Naive B cell (primary cell): ENCODE measurements around the gene MRM3. TPM values are rescaled to one million over a fixed set of nuclear protein-coding genes. Genes with fewer than 3 reads are reported as not detected.

Experiments
- ATAC-seq, 2 donors: fragments of 150-1000 bp; cut with Tn5 transposase; 2 replicates each; pipeline ENCODE4 v1.10.0; 2021; ENCODE audit warnings: low read depth in 2 of 2, mild to moderate bottlenecking in 2 of 2, moderate library complexity in 2 of 2
- DNase-seq: peaks from one replicate; pipeline ENCODE4 v3.0.0; 2022
- H3K27ac Mint-ChIP-seq, 6 donors: one replicate each; pipeline ENCODE4 v1.8.0; 2020 to 2022; ENCODE audit warnings: mild to moderate bottlenecking in 6 of 6, mixed read lengths in 6 of 6, moderate library complexity in 5 of 6, inconsistent platforms in 2 of 6
- H3K27me3 Mint-ChIP-seq, 3 donors: one replicate each; pipeline ENCODE4 v1.8.0; 2021 to 2022; ENCODE audit warnings: mixed read lengths in 3 of 3, mild to moderate bottlenecking in 1 of 3
- H3K36me3 Mint-ChIP-seq, 2 donors: one replicate each; pipeline ENCODE4 v1.8.0; 2020 to 2022; ENCODE audit warnings: mixed read lengths in 2 of 2, inconsistent platforms in 1 of 2, mild to moderate bottlenecking in 1 of 2
- H3K4me1 Mint-ChIP-seq, 3 donors: one replicate each; pipeline ENCODE4 v1.8.0; 2020 to 2022; ENCODE audit warnings: mixed read lengths in 3 of 3, inconsistent platforms in 1 of 3, mild to moderate bottlenecking in 1 of 3, moderate library complexity in 1 of 3
- H3K4me3 Mint-ChIP-seq, 8 donors: one replicate each; pipeline ENCODE4 v1.8.0; 2020 to 2022; ENCODE audit warnings: mild to moderate bottlenecking in 8 of 8, mixed read lengths in 8 of 8, moderate library complexity in 8 of 8, inconsistent platforms in 2 of 8
- H3K9me3 Mint-ChIP-seq, 7 donors: one replicate each; pipeline ENCODE4 v1.8.0; 2020 to 2022; ENCODE audit warnings: mixed read lengths in 7 of 7, mild to moderate bottlenecking in 5 of 7, inconsistent platforms in 2 of 7, moderate library complexity in 1 of 7
- polyA plus RNA-seq, 6 donors: library from polyadenylated mRNA; unstranded; fragments of 300-500 nt; fragmentation: Illumina TruSeq; gene quantifications; one replicate each; pipeline ENCODE4 v1.2.3, GENCODE V29; 2021; ENCODE audit warnings: low read depth in 6 of 6

MRM3 gene
- 10 to 100 TPM; 25.2 to 61.9 (median 33.0) TPM for polyA plus RNA-seq

GRCh38 chr17:781805-782731 lies at the start of gene MRM3, which contains the start of gene GLOD4:
TSS of gene MRM3 (plus strand) at chr17:782353. CDS start at chr17:782379, 26 bp downstream.
TSS of gene GLOD4 (minus strand) at chr17:782280. CDS start at chr17:782255, 25 bp downstream.
- Mint-ChIP-seq H3K4me1 (peaks cover 23 to 38% (median 29%) of the 10 kb centered on the region in 3 donors), H3K27me3 (no peaks in the 10 kb centered on the region), H3K27ac (peak within 1 kb of the TSS; percentile 97 to 100 (median 98)), H3K9me3 (no peaks in the 10 kb centered on the region), H3K4me3 (peak within 1 kb of the TSS; percentile 98 to 100 (median 98)), H3K36me3 (peaks cover 6 to 9% of the 10 kb centered on the region in 2 donors)
- peak; percentile 95 for DNase-seq
- ATAC-seq, result peak; percentile 95 to 96

DNA sequence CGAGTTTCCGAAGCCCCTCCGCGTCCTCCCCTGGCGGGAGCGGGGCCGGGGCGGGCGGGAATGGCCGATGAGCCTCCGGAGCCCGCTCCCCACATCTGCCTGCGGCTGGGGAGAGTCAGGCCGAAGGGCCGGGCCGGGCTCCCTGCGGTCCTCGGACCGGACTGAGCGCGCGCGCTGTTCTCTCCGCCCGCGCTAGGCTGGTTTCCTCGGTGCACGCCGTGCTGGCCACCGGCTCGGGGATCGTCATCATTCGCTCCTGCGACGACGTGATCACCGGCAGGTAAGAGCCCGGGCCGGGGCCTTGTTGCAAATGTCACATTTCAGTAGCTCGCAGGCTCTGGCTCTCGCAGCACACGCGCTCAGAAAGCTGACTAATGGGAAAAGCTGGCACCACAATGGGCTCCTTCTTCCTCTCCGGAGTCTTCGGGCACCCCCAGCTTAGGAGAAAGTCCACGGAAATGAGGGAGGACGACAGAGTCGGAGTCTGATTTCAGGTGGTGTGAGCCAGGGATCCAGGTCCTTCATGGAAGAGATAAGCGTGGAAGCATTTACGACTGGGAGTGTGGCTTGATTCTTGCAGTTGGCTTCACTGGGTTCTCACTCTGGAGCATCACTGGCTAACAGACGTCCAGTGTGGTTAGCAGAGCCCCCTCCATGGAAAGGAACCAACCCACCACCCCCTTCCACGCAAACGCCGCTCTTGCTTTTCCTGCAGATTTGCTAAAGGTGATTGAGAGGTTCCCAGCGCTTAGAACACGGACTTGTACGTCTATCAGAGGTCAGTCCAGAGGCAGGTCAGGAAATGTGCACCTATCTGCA lies 49.0 kb upstream of the MRM3 start:
- ATAC-seq (peak; percentile 39 to 46), DNase-seq (peak; percentile 11)
- H3K36me3 Mint-ChIP-seq, result no peaks in the 10 kb centered on the region
- peak overlapping the region in 5 of 6 donors; percentile 11 to 79 (median 60) for H3K27ac Mint-ChIP-seq
- H3K4me3 Mint-ChIP-seq, result peak overlapping the region; percentile 82 to 90 (median 88)
- peaks cover 0 to 14% (median 12%) of the 10 kb centered on the region in 3 donors for H3K4me1 Mint-ChIP-seq
- no peaks in the 10 kb centered on the region for H3K9me3 Mint-ChIP-seq
- peaks cover 9 to 33% (median 21%) of the 10 kb centered on the region in 3 donors for H3K27me3 Mint-ChIP-seq

DNA sequence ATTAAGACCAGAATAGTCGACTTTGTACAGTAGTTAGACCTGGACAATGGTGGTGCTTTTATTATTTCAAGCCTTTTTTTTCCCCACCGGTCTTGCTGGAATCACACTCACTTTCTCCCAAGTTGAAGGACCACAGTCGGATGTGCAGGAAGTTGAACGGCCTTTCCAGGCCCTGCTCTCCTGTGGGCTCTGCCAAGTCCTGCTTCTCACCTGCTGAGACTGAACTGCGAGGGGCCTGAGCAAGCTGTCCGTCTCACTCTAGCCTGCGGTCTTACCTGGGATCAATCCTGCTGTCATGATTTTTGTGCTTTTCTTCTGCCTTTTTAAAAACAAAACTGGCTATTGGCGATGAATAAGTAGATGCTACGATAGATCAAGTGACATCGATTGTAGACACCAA lies 48.4 kb upstream of the MRM3 start:
- DNase-seq (no peak), ATAC-seq (no peak)
- H3K9me3 Mint-ChIP-seq, result no peaks in the 10 kb centered on the region
- peaks cover 9 to 33% (median 18%) of the 10 kb centered on the region in 3 donors for H3K27me3 Mint-ChIP-seq
- H3K27ac Mint-ChIP-seq, result peak overlapping the region in 3 of 6 donors; percentile 11 to 79 (median 76)
- H3K36me3 Mint-ChIP-seq, result no peaks in the 10 kb centered on the region
- H3K4me3 Mint-ChIP-seq, result peak overlapping the region; percentile 71 to 90 (median 88)
- peaks cover 0 to 14% (median 12%) of the 10 kb centered on the region in 3 donors for H3K4me1 Mint-ChIP-seq

- no peaks in the 10 kb centered on the region for H3K9me3 Mint-ChIP-seq
- peaks cover 12 to 29% (median 28%) of the 10 kb centered on the region in 3 donors for H3K4me1 Mint-ChIP-seq
- peak overlapping the region in 1 of 6 donors; percentile 11 for H3K27ac Mint-ChIP-seq
- ATAC-seq, result no peak
- no peak for DNase-seq
- no peak overlapping the region for H3K4me3 Mint-ChIP-seq
- peaks cover 0 to 15% (median 4%) of the 10 kb centered on the region in 3 donors for H3K27me3 Mint-ChIP-seq
- no peaks in the 10 kb centered on the region for H3K36me3 Mint-ChIP-seq
These were observed 44.5 kb upstream of the MRM3 start for GRCh38 chr17:737561-738113.

DNA sequence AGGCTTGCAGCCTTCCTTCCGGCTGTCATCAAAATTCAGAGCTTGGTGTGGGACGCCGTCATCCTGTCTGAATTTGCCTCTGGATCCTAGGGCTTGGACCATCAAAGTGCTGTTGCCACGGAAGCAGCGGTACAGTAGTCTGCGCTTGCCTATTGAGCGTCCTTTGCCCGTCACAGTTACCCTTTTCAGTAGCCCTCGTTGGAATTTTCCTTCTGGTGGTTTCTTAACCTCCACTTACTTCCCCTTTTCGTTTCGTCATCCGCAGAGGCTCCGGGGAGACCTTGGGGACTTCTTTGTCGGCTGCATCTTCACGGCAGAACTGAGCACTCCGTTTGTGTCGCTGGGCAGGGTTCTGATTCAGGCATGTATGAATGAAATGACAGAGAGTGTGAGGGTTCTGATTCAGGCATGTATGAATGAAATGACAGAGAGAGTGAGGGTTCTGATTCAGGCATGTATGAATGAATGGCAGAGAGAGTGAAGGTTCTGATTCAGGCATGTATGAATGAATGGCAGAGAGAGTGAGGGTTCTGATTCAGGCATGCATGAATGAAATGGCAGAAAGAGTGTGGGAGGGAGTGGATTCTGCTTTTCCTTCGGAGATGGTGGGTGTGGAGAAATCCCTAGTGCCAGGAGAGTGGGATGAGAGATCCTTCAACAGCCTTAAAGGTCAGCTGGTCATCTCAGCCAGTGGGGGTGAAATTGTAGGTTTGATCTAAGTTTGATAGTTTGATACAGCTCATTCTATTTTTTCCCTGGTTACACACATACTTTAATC lies 41.7 kb upstream of the MRM3 start:
- no peaks in the 10 kb centered on the region for H3K36me3 Mint-ChIP-seq
- no peaks in the 10 kb centered on the region for H3K9me3 Mint-ChIP-seq
- H3K27ac Mint-ChIP-seq, result peak overlapping the region; percentile 90 to 96 (median 92)
- peak; percentile 93 to 95 for ATAC-seq
- no peaks in the 10 kb centered on the region for H3K27me3 Mint-ChIP-seq
- DNase-seq, result peak; percentile 84
- H3K4me3 Mint-ChIP-seq, result peak overlapping the region; percentile 30 to 76 (median 62)
- H3K4me1 Mint-ChIP-seq, result peaks cover 12 to 23% (median 14%) of the 10 kb centered on the region in 3 donors

GRCh38 chr17:742147-742793 lies 39.9 kb upstream of the MRM3 start:
- no peaks in the 10 kb centered on the region for H3K9me3 Mint-ChIP-seq
- no peak overlapping the region for H3K4me3 Mint-ChIP-seq
- peaks cover 12 to 23% (median 14%) of the 10 kb centered on the region in 3 donors for H3K4me1 Mint-ChIP-seq
- no peaks in the 10 kb centered on the region for H3K27me3 Mint-ChIP-seq
- DNase-seq, result no peak
- H3K27ac Mint-ChIP-seq, result peak overlapping the region in 5 of 6 donors; percentile 36 to 90 (median 89)
- no peaks in the 10 kb centered on the region for H3K36me3 Mint-ChIP-seq
- no peak for ATAC-seq

DNA sequence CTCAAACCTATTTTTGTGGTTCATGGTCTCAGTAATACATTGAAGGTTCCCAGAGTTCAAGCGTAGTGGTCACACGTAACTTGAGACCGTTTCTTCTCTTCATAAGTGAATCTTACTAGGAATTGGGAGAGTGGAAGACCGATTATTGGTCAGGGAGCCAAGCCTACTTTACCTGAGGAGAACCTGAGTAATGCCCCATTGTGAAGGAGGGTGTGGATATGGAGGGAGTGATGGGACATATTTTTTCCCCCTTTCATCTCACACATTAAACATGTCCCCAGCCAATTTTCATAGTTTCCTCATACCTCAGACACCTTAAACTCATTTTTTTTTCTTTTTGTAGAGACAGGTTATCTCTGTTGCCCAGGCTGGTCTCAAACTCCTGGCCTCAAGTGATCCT lies 39.0 kb upstream of the MRM3 start:
- Mint-ChIP-seq H3K27ac (peak overlapping the region in 4 of 6 donors; percentile 53 to 90 (median 82)), H3K4me1 (peaks cover 16 to 28% (median 18%) of the 10 kb centered on the region in 3 donors), H3K27me3 (no peaks in the 10 kb centered on the region), H3K9me3 (no peaks in the 10 kb centered on the region), H3K4me3 (no peak overlapping the region), H3K36me3 (no peaks in the 10 kb centered on the region)
- ATAC-seq, result no peak
- no peak for DNase-seq

DNA sequence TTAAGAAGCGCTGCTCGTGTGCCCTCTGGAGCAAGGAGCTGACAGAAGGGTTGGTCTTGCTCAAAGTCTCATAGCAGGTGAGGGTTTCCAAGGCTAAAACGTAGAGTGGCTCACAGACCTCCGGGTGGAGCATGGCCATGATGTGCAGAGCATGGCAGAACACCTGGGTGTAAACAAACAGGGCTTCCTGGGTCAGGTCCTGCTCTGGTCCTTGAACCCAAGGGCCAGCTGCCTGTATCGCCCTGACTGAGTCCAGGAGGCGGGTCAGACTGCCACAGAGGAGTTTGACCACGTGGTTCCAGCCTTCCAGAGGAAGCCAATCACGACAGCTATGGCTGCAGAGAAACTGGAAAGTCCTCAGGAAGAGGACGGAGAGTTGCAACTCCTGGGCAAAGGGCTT lies 37.2 kb upstream of the MRM3 start:
- H3K9me3 Mint-ChIP-seq, result no peaks in the 10 kb centered on the region
- H3K27ac Mint-ChIP-seq, result no peak overlapping the region
- H3K36me3 Mint-ChIP-seq, result no peaks in the 10 kb centered on the region
- H3K4me1 Mint-ChIP-seq, result peaks cover 27 to 36% (median 27%) of the 10 kb centered on the region in 3 donors
- H3K4me3 Mint-ChIP-seq, result no peak overlapping the region
- ATAC-seq, result no peak
- no peak for DNase-seq
- H3K27me3 Mint-ChIP-seq, result no peaks in the 10 kb centered on the region

- Mint-ChIP-seq H3K27me3 (no peaks in the 10 kb centered on the region), H3K9me3 (no peaks in the 10 kb centered on the region), H3K27ac (no peak overlapping the region), H3K4me1 (peaks cover 28 to 36% (median 28%) of the 10 kb centered on the region in 3 donors), H3K36me3 (no peaks in the 10 kb centered on the region), H3K4me3 (no peak overlapping the region)
- DNase-seq (no peak), ATAC-seq (no peak)
These were observed 36.7 kb upstream of the MRM3 start for GRCh38 chr17:745406-745805.

- H3K9me3 Mint-ChIP-seq, result no peaks in the 10 kb centered on the region
- H3K4me1 Mint-ChIP-seq, result peaks cover 29 to 36% (median 30%) of the 10 kb centered on the region in 3 donors
- no peak overlapping the region for H3K4me3 Mint-ChIP-seq
- H3K27me3 Mint-ChIP-seq, result no peaks in the 10 kb centered on the region
- no peaks in the 10 kb centered on the region for H3K36me3 Mint-ChIP-seq
- no peak for ATAC-seq
- no peak overlapping the region for H3K27ac Mint-ChIP-seq
- DNase-seq, result no peak
These were observed 36.0 kb upstream of the MRM3 start for GRCh38 chr17:746181-746580.

GRCh38 chr17:746783-747629 lies 35.1 kb upstream of the MRM3 start:
- no peak overlapping the region for H3K27ac Mint-ChIP-seq
- H3K9me3 Mint-ChIP-seq, result no peaks in the 10 kb centered on the region
- peaks cover 31 to 36% (median 32%) of the 10 kb centered on the region in 3 donors for H3K4me1 Mint-ChIP-seq
- DNase-seq (no peak), ATAC-seq (no peak)
- no peaks in the 10 kb centered on the region for H3K36me3 Mint-ChIP-seq
- no peaks in the 10 kb centered on the region for H3K27me3 Mint-ChIP-seq
- peak overlapping the region in 2 of 8 donors; percentile 29 to 56 for H3K4me3 Mint-ChIP-seq
